Astrocyte (in vitro differentiated cells and primary cell): ENCODE measurements around the gene DHRS3. TPM values are rescaled to one million over a fixed set of nuclear protein-coding genes. Genes with fewer than 3 reads are reported as not detected.

Experiments
- DNase-seq: peaks from one replicate; pipeline ENCODE4 v3.0.0-alpha.2; 2010; ENCODE audit warnings: low read depth
- FAIRE-seq: peaks from 2 replicates; lab custom pipeline; 2011; peaks lifted over from hg19 to GRCh38; lab: Jason Lieb, UNC
- H2AFZ ChIP-seq: 2 replicates; pipeline ENCODE4 v1.6.0; 2012; ENCODE audit warnings: low read depth, low read length, inconsistent platforms
- H3K27ac ChIP-seq: 2 replicates; pipeline ENCODE4 v1.5.1; 2011; ENCODE audit warnings: low read depth, low read length, inconsistent platforms
- H3K27me3 ChIP-seq: 2 replicates; pipeline ENCODE4 v1.6.0; 2011; ENCODE audit warnings: low read length, inconsistent platforms; ENCODE audit not compliant: insufficient read depth
- H3K36me3 ChIP-seq: 2 replicates; pipeline ENCODE4 v1.5.1; 2011; ENCODE audit warnings: low read length, inconsistent platforms; ENCODE audit not compliant: insufficient read depth
- H3K4me1 ChIP-seq: 2 replicates; pipeline ENCODE4 v1.5.1; 2011; ENCODE audit warnings: low read length, inconsistent platforms; ENCODE audit not compliant: insufficient read depth
- H3K4me2 ChIP-seq: 2 replicates; pipeline ENCODE4 v1.6.0; 2012; ENCODE audit warnings: low read length, inconsistent platforms
- H3K4me3 ChIP-seq: 2 replicates; pipeline ENCODE4 v1.5.1; 2011; ENCODE audit warnings: low read depth, mild to moderate bottlenecking, low read length, inconsistent platforms; ENCODE audit not compliant: insufficient read depth
- H3K79me2 ChIP-seq: 2 replicates; pipeline ENCODE4 v1.6.0; 2012; ENCODE audit warnings: mild to moderate bottlenecking, low read length, inconsistent platforms; ENCODE audit not compliant: insufficient read depth
- H3K9ac ChIP-seq: 2 replicates; pipeline ENCODE4 v1.6.0; 2012; ENCODE audit warnings: mild to moderate bottlenecking, low read length, inconsistent platforms
- H3K9me3 ChIP-seq: 2 replicates; pipeline ENCODE4 v1.5.1; 2012; ENCODE audit warnings: low read depth, mild to moderate bottlenecking, low read length, inconsistent platforms; ENCODE audit not compliant: insufficient read depth
- H4K20me1 ChIP-seq: 2 replicates; pipeline ENCODE4 v1.6.0; 2012; ENCODE audit warnings: low read length, inconsistent platforms; ENCODE audit not compliant: insufficient read depth
- H3K27ac Mint-ChIP-seq: one replicate; pipeline ENCODE4 v1.8.0; 2021; ENCODE audit warnings: mild to moderate bottlenecking, mixed read lengths; ENCODE audit not compliant: unreplicated experiment
- H3K27me3 Mint-ChIP-seq: one replicate; pipeline ENCODE4 v1.8.0; 2021; ENCODE audit warnings: low read depth, mixed read lengths; ENCODE audit not compliant: unreplicated experiment
- H3K36me3 Mint-ChIP-seq: one replicate; pipeline ENCODE4 v1.8.0; 2021; ENCODE audit warnings: low read depth, mixed read lengths; ENCODE audit not compliant: unreplicated experiment
- H3K4me1 Mint-ChIP-seq: one replicate; pipeline ENCODE4 v1.8.0; 2021; ENCODE audit warnings: low read depth, mixed read lengths; ENCODE audit not compliant: unreplicated experiment
- H3K4me3 Mint-ChIP-seq: one replicate; pipeline ENCODE4 v1.8.0; 2021; ENCODE audit warnings: mild to moderate bottlenecking, moderate library complexity, mixed read lengths; ENCODE audit not compliant: unreplicated experiment
- H3K9me3 Mint-ChIP-seq: one replicate; pipeline ENCODE4 v1.8.0; 2021; ENCODE audit warnings: mild to moderate bottlenecking, mixed read lengths; ENCODE audit not compliant: unreplicated experiment
- CTCF ChIP-seq: IDR thresholded peaks from 2 replicates; pipeline ENCODE4 v1.5.1; 2011; ENCODE audit warnings: low read depth, mild to moderate bottlenecking, inconsistent platforms, low read length, moderate library complexity; ENCODE audit not compliant: insufficient read depth
- EZH2 ChIP-seq: IDR thresholded peaks from 2 replicates; pipeline ENCODE4 v1.6.1; 2012; ENCODE audit warnings: mild to moderate bottlenecking, low read length, inconsistent platforms; ENCODE audit not compliant: insufficient read depth
- total RNA-seq: library from RNA; stranded (reverse); gene quantifications from 2 replicates; pipeline ENCODE4 v1.2.1, GENCODE V29; 2021

DHRS3 gene
- total RNA-seq, 1 donor from 2014 or later: 3.4 TPM

DNA sequence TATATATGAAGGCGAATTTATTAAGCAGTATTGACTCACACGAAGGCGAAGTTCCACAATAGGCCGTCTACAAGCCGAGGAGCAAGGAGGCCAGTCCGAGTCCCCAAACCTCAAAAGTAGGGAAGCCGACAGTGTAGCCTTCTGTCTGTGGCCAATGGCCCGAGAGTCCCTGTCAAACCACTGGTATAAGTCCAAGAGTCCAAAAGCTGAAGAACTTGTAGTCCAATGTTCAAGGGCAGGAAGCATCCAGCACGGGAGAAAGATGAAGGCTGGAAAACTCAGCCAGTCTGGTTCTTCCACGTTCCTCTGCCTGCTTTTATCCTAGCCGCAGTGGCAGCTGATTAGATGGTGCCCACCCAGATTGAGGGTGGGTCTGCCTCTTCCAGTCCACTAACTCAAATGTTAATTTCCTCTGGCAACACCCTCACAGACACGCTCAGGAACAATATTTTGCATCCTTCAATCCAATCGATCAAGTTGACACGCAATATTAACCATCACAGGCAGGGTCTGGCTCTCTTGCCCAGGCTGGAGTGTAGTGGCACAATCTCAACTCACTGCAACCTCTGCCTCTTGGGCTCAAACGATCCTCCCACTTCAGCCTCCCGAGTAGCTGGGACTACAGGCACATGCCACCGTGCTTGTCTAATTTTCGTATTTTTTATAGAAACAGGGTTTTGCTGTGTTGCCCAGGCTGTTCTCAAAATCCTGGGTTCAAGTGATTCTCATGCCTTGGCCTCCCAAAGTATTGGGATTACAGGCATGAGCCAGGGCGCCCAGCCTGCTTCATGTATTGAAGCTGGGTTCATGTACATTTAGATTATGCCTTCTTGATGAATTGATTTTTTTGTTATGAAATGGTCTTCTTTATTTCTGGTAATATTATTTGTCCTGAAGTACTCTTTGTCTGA, 85.3 kb downstream of the DHRS3 start:
- Histone ChIP-seq H3K9me3 (no peaks in the 10 kb centered on the region), H3K9ac (no peak overlapping the region), H3K4me1 (peaks cover 4% of the 10 kb centered on the region), H2AFZ (no peak overlapping the region), H3K27ac (no peak overlapping the region), H4K20me1 (no peaks in the 10 kb centered on the region), H3K36me3 (no peaks in the 10 kb centered on the region), H3K27me3 (no peaks in the 10 kb centered on the region), H3K4me3 (no peak overlapping the region), H3K4me2 (no peak overlapping the region), H3K79me2 (no peaks in the 10 kb centered on the region)
- H3K9me3 Mint-ChIP-seq: peaks cover 7% of the 10 kb centered on the region
- H3K4me3 Mint-ChIP-seq: no peak overlapping the region
- H3K4me1 Mint-ChIP-seq: no peaks in the 10 kb centered on the region
- peaks cover 2% of the 10 kb centered on the region for H3K27me3 Mint-ChIP-seq
- no peak for DNase-seq
- H3K27ac Mint-ChIP-seq: no peak overlapping the region
- TF ChIP-seq CTCF (no peak), EZH2 (no peak)
- H3K36me3 Mint-ChIP-seq: no peaks in the 10 kb centered on the region
- FAIRE-seq: no peak

DNA sequence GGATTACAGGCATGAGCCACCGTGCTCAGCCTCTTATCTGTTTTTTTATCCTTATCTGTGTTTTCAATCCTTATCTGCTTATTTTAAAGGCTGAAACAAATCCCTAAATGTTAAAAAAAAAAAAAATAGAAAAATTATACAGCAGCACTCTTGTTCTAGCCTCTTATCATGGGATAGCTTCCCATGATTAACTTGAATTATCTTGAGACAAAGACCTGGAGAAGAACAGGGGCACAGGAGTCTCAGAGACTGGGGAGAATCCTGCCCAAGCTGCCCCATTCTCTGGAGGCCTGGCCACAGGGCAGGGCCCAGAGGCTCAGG, 86.9 kb downstream of the DHRS3 start:
- Mint-ChIP-seq H3K27me3 (no peaks in the 10 kb centered on the region), H3K27ac (no peak overlapping the region), H3K9me3 (peaks cover 2% of the 10 kb centered on the region), H3K4me1 (no peaks in the 10 kb centered on the region), H3K4me3 (no peak overlapping the region), H3K36me3 (no peaks in the 10 kb centered on the region)
- Histone ChIP-seq H3K79me2 (no peaks in the 10 kb centered on the region), H3K27me3 (no peaks in the 10 kb centered on the region), H3K4me2 (no peak overlapping the region), H3K36me3 (no peaks in the 10 kb centered on the region), H3K27ac (no peak overlapping the region), H3K9ac (no peak overlapping the region), H2AFZ (no peak overlapping the region), H3K9me3 (no peaks in the 10 kb centered on the region), H3K4me3 (no peak overlapping the region), H3K4me1 (peaks cover 4% of the 10 kb centered on the region), H4K20me1 (no peaks in the 10 kb centered on the region)
- TF ChIP-seq CTCF: no peak
- no peak for TF ChIP-seq EZH2
- FAIRE-seq: no peak
- DNase-seq: no peak
